GM23248 (cell line): Measurements from ENCODE around the gene C7orf57. TPM values are rescaled to one million over a fixed set of nuclear protein-coding genes. Genes with fewer than 3 reads are reported as not detected.

Source experiments
- DNase-seq: peaks from one replicate; pipeline ENCODE4 v3.0.0-alpha.2; 2015
- H2AFZ ChIP-seq: fragments of 200-600 bp; sonication (generic); 2 replicates; pipeline ENCODE4 v1.6.1; 2016; ENCODE audit warnings: antibody characterized with exemption
- H3F3A ChIP-seq: fragments of 200-600 bp; sonication (generic); 2 replicates; pipeline ENCODE4 v1.6.1; 2016; ENCODE audit warnings: mild to moderate bottlenecking, antibody characterized with exemption, mixed run types; ENCODE audit not compliant: insufficient read depth
- H3K27ac ChIP-seq: fragments of 200-600 bp; sonication (generic); 2 replicates; pipeline ENCODE4 v1.5.1; 2016; ENCODE audit warnings: mild to moderate bottlenecking
- H3K27me3 ChIP-seq: fragments of 200-600 bp; sonication (generic); replicated peaks from 2 replicates; pipeline ENCODE4 v1.6.1; 2016; ENCODE audit warnings: mild to moderate bottlenecking; ENCODE audit not compliant: insufficient read depth
- H3K36me3 ChIP-seq: fragments of 200-600 bp; sonication (generic); 2 replicates; pipeline ENCODE4 v1.6.1; 2016; ENCODE audit warnings: low read depth, mild to moderate bottlenecking
- H3K4me1 ChIP-seq: fragments of 200-600 bp; sonication (generic); 2 replicates; pipeline ENCODE4 v1.6.1; 2016; ENCODE audit warnings: mild to moderate bottlenecking; ENCODE audit not compliant: insufficient read depth
- H3K4me2 ChIP-seq: fragments of 200-600 bp; sonication (generic); one replicate; pipeline ENCODE4 v1.6.1; 2016; ENCODE audit warnings: mild to moderate bottlenecking; ENCODE audit not compliant: unreplicated experiment
- H3K4me3 ChIP-seq: fragments of 200-600 bp; sonication (generic); 2 replicates; pipeline ENCODE4 v1.5.1; 2016; ENCODE audit warnings: mild to moderate bottlenecking
- H3K79me2 ChIP-seq: fragments of 200-600 bp; sonication (generic); 2 replicates; pipeline ENCODE4 v1.6.1; 2016; ENCODE audit warnings: mild to moderate bottlenecking; ENCODE audit not compliant: insufficient read depth
- H3K9ac ChIP-seq: fragments of 200-600 bp; sonication (generic); 2 replicates; pipeline ENCODE4 v1.6.1; 2016; ENCODE audit warnings: mild to moderate bottlenecking
- H3K9me2 ChIP-seq: fragments of 200-600 bp; sonication (generic); 2 replicates; pipeline ENCODE4 v1.6.1; 2016; ENCODE audit warnings: mixed run types, mild to moderate bottlenecking, moderate library complexity; ENCODE audit not compliant: insufficient read depth
- H3K9me3 ChIP-seq: fragments of 200-600 bp; sonication (generic); one replicate; pipeline ENCODE4 v1.6.1; 2017; ENCODE audit warnings: low read depth
- H4K20me1 ChIP-seq: fragments of 200-600 bp; sonication (generic); 2 replicates; pipeline ENCODE4 v1.6.0; 2016; ENCODE audit not compliant: insufficient read depth
- EZH2 ChIP-seq: fragments of 200-600 bp; sonication (generic); IDR thresholded peaks from 2 replicates; pipeline ENCODE4 v1.6.1; 2018; ENCODE audit warnings: antibody characterized with exemption, mild to moderate bottlenecking; ENCODE audit not compliant: insufficient read depth, poor library complexity, severe bottlenecking
- EZH2phosphoT487 ChIP-seq: fragments of 200-600 bp; sonication (generic); IDR thresholded peaks from 2 replicates; pipeline ENCODE4 v1.6.1; 2018; ENCODE audit warnings: antibody characterized with exemption, moderate library complexity, mild to moderate bottlenecking, low read depth; ENCODE audit not compliant: insufficient read depth
- WGBS, 2 experiments: methylation state at CpG; one replicate each; pipeline ENCODE4 v1.1.6; 2015 to 2017; ENCODE audit warnings: low lambda C conversion rate in 2 of 2, low coverage in 1 of 2; ENCODE audit errors: missing lambda C conversion rate in 2 of 2; 5-methylcytosine and 5-hydroxymethylcytosine counted together
- in situ Hi-C: fragments of 300-500 bp; cut with MboI; formaldehyde crosslinking; loops from 2 replicates; pipeline ENCODE4 v1.15.0; 2020
- polyA plus RNA-seq: library from polyadenylated mRNA; unstranded; fragments of >200 nt; fragmentation: Nextera tagmentation; extraction: Ambion mirVana; gene quantifications from 2 replicates; pipeline ENCODE4 v1.2.1, GENCODE V29; 2016
- total RNA-seq: library from RNA; depleted of rRNA; stranded (reverse); fragments of >200 nt; shearing (Covaris generic); gene quantifications from 2 replicates; pipeline ENCODE4 v1.2.3, GENCODE V29; 2014

The C7orf57 gene
- total and polyA plus RNA-seq, 2 experiments from 2014 or later, result not detected

GRCh38 chr7:48083114-48083830 lies 47.9 kb downstream of the C7orf57 start:
- TF ChIP-seq EZH2phosphoT487 (no peak), EZH2 (no peak)
- no peaks in the 10 kb centered on the region for H3K9me2 ChIP-seq
- H2AFZ ChIP-seq, result no peak overlapping the region
- H3K4me1 ChIP-seq, result peaks cover 44% of the 10 kb centered on the region
- no peaks in the 10 kb centered on the region for H4K20me1 ChIP-seq
- no peak overlapping the region for H3K4me2 ChIP-seq
- H3K36me3 ChIP-seq, result no peaks in the 10 kb centered on the region
- H3K9ac ChIP-seq, result no peak overlapping the region
- peak; percentile 29 for DNase-seq
- H3F3A ChIP-seq, result peaks cover 49% of the 10 kb centered on the region
- in situ Hi-C loops, result no loop called here
- no peak overlapping the region for H3K4me3 ChIP-seq
- WGBS, 2 experiments, result 78 to 82% methylated on average over 6 of the region's 6 CpGs
- H3K27ac ChIP-seq, result no peak overlapping the region
- no peaks in the 10 kb centered on the region for H3K79me2 ChIP-seq
- no peaks in the 10 kb centered on the region for H3K27me3 ChIP-seq
- no peaks in the 10 kb centered on the region for H3K9me3 ChIP-seq

- no peak overlapping the region for H2AFZ ChIP-seq
- peak overlapping the region; percentile 68 for H3K4me2 ChIP-seq
- in situ Hi-C loops, result no loop called here
- peaks cover 45% of the 10 kb centered on the region for H3K4me1 ChIP-seq
- DNase-seq, result peak; percentile 99
- peaks cover under 1% of the 10 kb centered on the region; the same call in 1 of the 2 replicates for H3K79me2 ChIP-seq
- peak overlapping the region; percentile 76 for H3K27ac ChIP-seq
- TF ChIP-seq EZH2 (no peak), EZH2phosphoT487 (peak; percentile 92)
- H3K9me3 ChIP-seq, result no peaks in the 10 kb centered on the region
- no peaks in the 10 kb centered on the region for H3K27me3 ChIP-seq
- 0 out of 2 replicates have a peak overlapping the region, but pooled peaks have one; percentile 36 for H3K4me3 ChIP-seq
- H3K9me2 ChIP-seq, result no peaks in the 10 kb centered on the region
- H4K20me1 ChIP-seq, result no peaks in the 10 kb centered on the region
- 18 to 19% methylated on average over 9 of the region's 9 CpGs for WGBS, 2 experiments
- no peaks in the 10 kb centered on the region for H3K36me3 ChIP-seq
- H3K9ac ChIP-seq, result peak overlapping the region; percentile 61
- peaks cover 49% of the 10 kb centered on the region for H3F3A ChIP-seq
Measured at GRCh38 chr7:48084727-48085432, 49.5 kb downstream of the C7orf57 start.

- 96 to 100% methylated on average over 1 of the region's 1 CpG for WGBS, 2 experiments
- Histone ChIP-seq H3K9me3 (no peaks in the 10 kb centered on the region), H3K9ac (peak overlapping the region; percentile 61), H3K4me2 (peak overlapping the region; percentile 68), H3K4me3 (0 out of 2 replicates have a peak overlapping the region, but pooled peaks have one; percentile 36), H3K4me1 (peaks cover 45% of the 10 kb centered on the region), H3K79me2 (peaks cover 3% of the 10 kb centered on the region; the same call in 1 of the 2 replicates), H4K20me1 (no peaks in the 10 kb centered on the region), H3F3A (peaks cover 49% of the 10 kb centered on the region), H3K9me2 (no peaks in the 10 kb centered on the region), H3K27me3 (no peaks in the 10 kb centered on the region), H2AFZ (no peak overlapping the region), H3K36me3 (peaks cover 4% of the 10 kb centered on the region; the same call in 1 of the 2 replicates), H3K27ac (peak overlapping the region; percentile 76)
- in situ Hi-C loops, result no loop called here
- TF ChIP-seq EZH2phosphoT487, result no peak
- TF ChIP-seq EZH2, result no peak
- DNase-seq, result no peak
Measured at GRCh38 chr7:48085433-48085791, 50.1 kb downstream of the C7orf57 start.

GRCh38 chr7:48085942-48086341 lies 50.6 kb downstream of the C7orf57 start:
- no peaks in the 10 kb centered on the region for H3K27me3 ChIP-seq
- TF ChIP-seq EZH2, result no peak
- TF ChIP-seq EZH2phosphoT487, result no peak
- in situ Hi-C loops, result no loop called here
- no peak overlapping the region for H3K4me3 ChIP-seq
- H4K20me1 ChIP-seq, result no peaks in the 10 kb centered on the region
- WGBS, 2 experiments, result 94 to 100% methylated on average over 1 of the region's 1 CpG
- no peaks in the 10 kb centered on the region for H3K9me3 ChIP-seq
- H2AFZ ChIP-seq, result no peak overlapping the region
- no peak for DNase-seq
- H3K4me2 ChIP-seq, result peak overlapping the region; percentile 89
- peak overlapping the region; percentile 92; the same call in 1 of the 2 replicates for H3K27ac ChIP-seq
- peaks cover 3% of the 10 kb centered on the region; the same call in 1 of the 2 replicates for H3K79me2 ChIP-seq
- H3K9ac ChIP-seq, result no peak overlapping the region
- H3F3A ChIP-seq, result peaks cover 54% of the 10 kb centered on the region
- no peaks in the 10 kb centered on the region for H3K9me2 ChIP-seq
- H3K4me1 ChIP-seq, result peaks cover 45% of the 10 kb centered on the region
- H3K36me3 ChIP-seq, result peaks cover 9% of the 10 kb centered on the region; the same call in 1 of the 2 replicates
